ENCODE measurements around the gene CAPNS1.
"Not testable (repeated sequence)": the region's sequence is repeated elsewhere in the genome, so short reads cannot be mapped to it uniquely, and the experiment has no call there.

The CAPNS1 gene

GRCh38 chr19:36149673-36150406 lies 10.0 kb downstream of the CAPNS1 start:
- no peak for DNase-seq (ENCODE audit: low read depth in 2 of 3, low spot score in 1 of 3)

- no peak for DNase-seq (ENCODE audit: low read depth in 2 of 3, low spot score in 1 of 3)
These were observed 10.7 kb downstream of the CAPNS1 start for GRCh38 chr19:36150586-36150985.

GRCh38 chr19:36151144-36152018 lies 11.5 kb downstream of the CAPNS1 start:
- no peak for DNase-seq (ENCODE audit: low read depth in 2 of 3, low spot score in 1 of 3)

DNA sequence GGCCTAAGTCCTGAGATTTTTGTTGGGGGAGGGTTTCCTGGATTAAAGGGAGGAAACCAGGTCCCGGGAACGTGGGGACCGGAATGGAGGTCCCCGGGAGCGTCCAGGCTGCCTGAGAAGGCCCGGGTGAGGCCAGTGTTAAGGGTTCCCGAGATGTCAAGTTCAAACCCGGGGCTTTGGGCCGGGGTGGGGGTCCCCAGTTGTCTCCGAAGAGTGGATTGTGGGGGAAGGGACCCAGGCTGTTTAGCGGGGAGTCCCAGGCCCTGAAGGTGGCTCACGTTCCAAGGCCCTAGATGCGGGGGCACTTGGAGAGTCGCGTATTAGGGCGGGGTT lies 12.1 kb downstream of the CAPNS1 start:
- no peak for DNase-seq (ENCODE audit: low read depth in 2 of 3, low spot score in 1 of 3)

DNA sequence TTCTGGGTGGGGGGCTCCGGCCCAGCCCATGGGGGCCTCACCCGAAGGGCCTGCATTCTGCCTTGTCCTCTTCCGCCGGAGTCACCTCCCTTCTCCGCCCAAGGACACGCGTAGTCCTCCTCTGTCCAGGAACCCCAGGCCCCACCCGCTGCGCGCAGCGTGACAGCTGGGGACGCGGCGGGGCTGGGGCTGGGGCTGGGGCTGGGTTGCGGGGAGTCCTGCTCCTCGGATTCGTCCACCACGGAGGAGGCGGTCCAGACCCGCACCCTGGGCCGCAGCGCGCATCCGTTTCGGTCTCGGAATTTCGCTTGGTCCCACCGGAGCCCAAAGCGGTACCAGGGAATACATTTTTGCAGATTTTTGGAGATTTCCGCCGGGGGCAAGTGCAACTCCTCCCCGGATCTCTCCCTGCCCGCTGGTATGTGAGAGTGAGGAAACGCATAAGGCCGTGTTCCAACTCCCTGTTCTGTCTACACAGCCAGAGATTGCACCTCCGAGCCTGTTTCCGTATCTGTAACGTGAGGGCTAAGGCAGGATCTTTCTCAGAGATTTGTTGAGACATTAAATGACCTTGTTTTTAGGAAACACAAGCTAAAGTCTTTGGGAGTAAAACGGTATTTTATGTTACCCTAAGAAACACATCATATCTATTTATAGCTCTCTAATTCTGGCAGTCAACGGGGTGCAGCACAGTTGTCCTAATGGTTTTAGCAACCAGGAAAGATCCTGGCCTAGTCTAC lies 12.7 kb downstream of the CAPNS1 start, which contains the start of gene COX7A1:
Gene COX7A1 (minus strand): TSS at position 96 of the 740 bp plus-strand sequence. CDS start 40 bp downstream, at position 56.
- DNase-seq (ENCODE audit: low read depth in 2 of 3, low spot score in 1 of 3): no peak

DNA sequence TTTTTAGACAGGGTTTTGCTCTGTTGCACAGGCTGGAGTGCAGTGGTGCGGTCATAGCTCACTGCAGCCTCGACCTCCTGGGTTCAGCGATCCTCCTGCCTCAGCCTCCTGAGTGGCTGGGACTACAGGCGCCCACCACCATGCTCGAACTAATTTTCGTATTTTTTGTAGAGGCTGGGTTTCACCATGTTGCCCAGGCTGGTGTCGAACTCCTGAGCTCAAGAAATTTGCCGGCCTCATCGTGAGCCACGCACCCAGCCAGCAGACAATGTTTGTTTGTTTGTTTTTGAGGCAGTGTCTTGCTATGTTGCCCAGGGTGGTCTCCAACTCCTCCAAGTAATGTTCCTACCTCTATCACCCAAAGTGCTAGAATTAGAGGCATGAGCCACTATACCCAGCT lies 13.3 kb downstream of the CAPNS1 start:
- DNase-seq (ENCODE audit: low read depth in 2 of 3, low spot score in 1 of 3): no peak

- no peak for DNase-seq (ENCODE audit: low read depth in 2 of 3, low spot score in 1 of 3)
These were observed 21.1 kb downstream of the CAPNS1 start for GRCh38 chr19:36160821-36161596.

DNA sequence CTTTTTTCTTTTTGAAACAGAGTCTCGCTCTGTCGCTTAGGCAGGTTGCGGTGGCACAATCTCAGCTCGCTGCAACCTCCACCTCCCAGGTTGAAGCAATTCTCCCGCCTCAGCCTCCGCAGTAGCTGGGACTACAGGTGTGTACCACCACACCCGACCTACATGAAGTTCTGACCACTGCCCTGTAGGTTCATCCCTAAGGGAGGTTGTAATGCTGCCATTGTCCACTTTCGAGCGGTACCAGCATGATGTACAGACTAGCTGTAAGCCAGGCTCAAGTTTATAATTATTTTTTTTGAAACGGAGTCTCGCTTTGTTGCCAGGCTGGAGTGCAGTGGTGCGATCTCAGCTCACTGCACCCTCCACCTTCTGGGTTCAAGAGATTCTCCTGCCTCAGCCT lies 23.9 kb downstream of the CAPNS1 start:
- no peak for DNase-seq (ENCODE audit: low read depth in 2 of 3, low spot score in 1 of 3)

DNA sequence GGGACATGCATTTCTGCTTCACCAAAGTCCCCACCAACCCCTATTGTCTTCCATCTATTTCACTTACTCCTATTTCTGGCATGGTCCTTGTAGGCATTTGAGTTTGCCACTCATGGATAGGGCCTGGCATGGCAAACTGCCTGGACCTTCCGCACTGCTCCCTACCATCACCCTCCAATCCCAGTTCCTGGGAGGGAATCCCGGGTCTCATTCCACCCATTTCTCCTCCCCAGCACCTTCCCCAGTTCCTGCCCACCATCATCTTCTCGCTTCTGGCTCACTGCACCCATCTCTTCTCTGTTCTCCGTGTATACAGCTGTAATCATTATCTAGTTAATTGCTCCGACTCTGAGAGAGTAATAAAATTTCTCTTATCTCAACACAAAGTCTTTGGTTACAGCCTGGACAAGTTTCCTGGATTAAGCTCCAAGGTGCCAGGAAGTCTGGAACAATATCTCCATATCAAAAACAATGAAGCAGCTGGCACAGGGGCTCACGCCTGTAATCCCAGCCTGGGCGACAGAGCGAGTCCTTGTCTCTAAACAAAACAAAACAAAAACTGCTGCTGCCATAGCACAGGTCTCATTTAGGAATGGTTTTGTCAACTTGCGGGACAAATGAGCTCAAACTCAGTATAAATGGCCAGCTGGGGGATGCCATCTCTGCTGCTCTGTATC lies 29.4 kb downstream of the CAPNS1 start:
- DNase-seq (ENCODE audit: low read depth in 2 of 3, low spot score in 1 of 3): no peak

GRCh38 chr19:36172852-36173251 lies 33.0 kb downstream of the CAPNS1 start:
- DNase-seq (ENCODE audit: low read depth in 2 of 3, low spot score in 1 of 3): no peak

DNA sequence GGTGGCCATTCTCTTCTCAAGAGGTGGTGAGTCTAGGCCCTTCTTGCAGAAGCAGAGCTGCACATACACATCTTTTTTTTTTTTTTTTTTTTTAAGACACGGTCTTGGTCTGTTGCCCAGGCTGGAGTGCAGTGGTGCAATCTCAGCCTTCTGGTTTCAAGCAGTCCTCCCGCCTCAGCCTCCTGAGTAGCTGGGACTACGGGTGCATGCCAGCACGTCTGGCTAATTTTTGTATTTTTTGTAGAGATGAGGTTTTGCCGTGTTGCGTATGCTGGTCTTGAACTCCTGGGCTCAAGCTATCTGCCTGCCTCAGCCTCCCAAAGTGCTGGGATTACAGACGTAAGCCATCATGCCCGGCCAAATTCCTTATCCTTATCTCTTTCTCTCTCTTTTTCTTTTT lies 34.0 kb downstream of the CAPNS1 start:
- not testable (repeated sequence) for DNase-seq (ENCODE audit: low read depth in 2 of 3, low spot score in 1 of 3)

GRCh38 chr19:36179077-36179476 lies 39.2 kb downstream of the CAPNS1 start:
- not testable (repeated sequence) for DNase-seq (ENCODE audit: low read depth in 2 of 3, low spot score in 1 of 3)

- no peak for DNase-seq (ENCODE audit: low read depth in 2 of 3, low spot score in 1 of 3)
These were observed 42.9 kb downstream of the CAPNS1 start for GRCh38 chr19:36182612-36183244.

DNA sequence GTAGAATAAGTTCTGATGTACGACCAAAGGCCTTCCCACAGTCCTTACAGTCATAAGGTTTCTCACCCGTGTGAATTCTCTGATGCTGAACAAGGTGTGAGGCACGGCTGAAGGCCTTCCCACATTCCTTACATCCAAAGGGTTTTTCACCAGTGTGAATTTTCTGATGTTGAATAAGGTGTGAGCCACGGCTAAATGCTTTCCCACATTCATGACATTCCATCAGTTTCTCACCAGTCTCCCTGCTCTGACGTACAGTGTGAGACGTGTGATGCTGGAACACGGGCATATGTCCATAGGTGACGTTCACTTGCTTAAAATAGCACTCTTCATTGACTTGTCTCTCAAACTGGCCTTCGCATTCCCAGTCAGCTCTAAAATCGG lies 43.4 kb downstream of the CAPNS1 start:
- no peak for DNase-seq (ENCODE audit: low read depth in 2 of 3, low spot score in 1 of 3)

DNA sequence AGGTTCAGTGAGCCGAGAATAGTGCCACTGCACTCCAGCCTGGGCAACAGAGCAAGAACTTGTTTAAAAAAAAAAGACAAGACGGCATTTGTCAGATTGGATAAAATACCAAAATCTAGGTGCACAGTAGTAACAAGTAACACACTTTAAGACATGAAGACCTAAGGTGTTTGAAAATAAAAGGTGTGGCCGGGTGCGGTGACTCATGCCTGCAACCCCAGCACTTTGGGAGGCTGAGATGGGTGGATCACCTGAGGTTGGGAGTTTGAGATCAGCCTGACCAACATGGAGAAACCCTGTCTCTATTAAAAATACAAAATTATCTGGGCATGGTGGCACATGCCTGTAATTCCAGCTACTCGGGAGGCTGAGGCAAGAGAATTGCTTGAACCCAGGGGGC lies 46.9 kb downstream of the CAPNS1 start:
- DNase-seq (ENCODE audit: low read depth in 2 of 3, low spot score in 1 of 3): not testable (repeated sequence)

DNA sequence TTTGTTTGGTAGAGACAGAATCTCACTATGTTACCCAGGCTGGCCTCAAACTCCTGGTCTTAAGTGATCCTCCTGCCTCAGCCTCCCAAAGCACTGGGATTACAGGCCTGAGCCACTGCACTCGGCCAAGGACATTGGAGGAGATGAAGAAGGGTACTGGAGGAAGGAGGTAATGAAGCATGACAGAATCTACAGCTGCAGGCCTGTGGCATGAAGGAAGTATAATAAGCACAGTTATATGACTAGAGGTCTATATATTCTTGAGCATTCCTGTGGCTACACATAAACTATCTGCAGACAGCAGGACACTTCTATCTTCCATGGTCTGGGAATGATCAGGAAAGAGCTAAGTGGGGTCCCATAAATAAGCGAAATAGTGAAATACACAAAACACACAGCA lies 56.4 kb downstream of the CAPNS1 start:
- no peak for DNase-seq (ENCODE audit: low read depth in 2 of 3, low spot score in 1 of 3)

DNA sequence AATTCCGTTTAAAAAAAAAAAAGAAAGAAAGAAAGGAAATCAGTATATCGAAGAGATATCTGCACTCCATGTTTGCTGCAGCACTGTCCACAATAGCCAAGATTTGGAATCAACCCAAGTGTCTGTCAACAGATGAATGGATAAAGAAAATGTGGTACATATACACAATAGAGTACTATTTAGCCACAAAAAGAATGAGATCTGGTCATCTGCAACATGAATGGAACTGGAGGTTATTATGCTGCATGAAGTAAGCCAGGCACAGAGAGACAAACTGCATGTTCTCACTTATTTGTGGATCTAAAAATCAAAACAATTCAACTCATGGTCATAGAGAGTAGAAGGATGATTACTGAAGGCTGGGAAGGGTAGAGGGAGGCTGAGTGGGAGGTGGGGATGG lies 58.3 kb downstream of the CAPNS1 start:
- no peak for DNase-seq (ENCODE audit: low read depth in 2 of 3, low spot score in 1 of 3)
